Mesodermal cell (in vitro differentiated cells): ENCODE data around the gene LIPC.

ENCODE experiments used
- H3K27ac ChIP-seq: 2 replicates; pipeline ENCODE4 v1.7.0; 2013; ENCODE audit warnings: mild to moderate bottlenecking, low read depth, low read length, moderate library complexity; ENCODE audit not compliant: severe bottlenecking
- H3K36me3 ChIP-seq: 2 replicates; pipeline ENCODE4 v1.7.1; 2013; ENCODE audit warnings: mild to moderate bottlenecking, low read length, moderate library complexity; ENCODE audit not compliant: control insufficient read depth, insufficient read depth
- H3K4me1 ChIP-seq: one replicate; pipeline ENCODE4 v1.7.1; 2013; ENCODE audit warnings: mild to moderate bottlenecking, low read length; ENCODE audit not compliant: insufficient read depth, control insufficient read depth, poor library complexity, severe bottlenecking
- H3K4me3 ChIP-seq: 2 replicates; pipeline ENCODE4 v1.7.0; 2013; ENCODE audit warnings: low read length, control low read depth, mild to moderate bottlenecking; ENCODE audit not compliant: insufficient read depth, poor library complexity, severe bottlenecking; ENCODE audit errors: extremely low read depth
- H3K9me3 ChIP-seq: 2 replicates; pipeline ENCODE4 v1.7.1; 2013; ENCODE audit warnings: mild to moderate bottlenecking, low read length, moderate library complexity; ENCODE audit not compliant: control insufficient read depth
- WGBS, 2 experiments: methylation state at CpG; one replicate each; pipeline ENCODE4 v1.1.5; 2013; ENCODE audit warnings: missing lambda C conversion rate in 2 of 2; ENCODE audit not compliant: insufficient coverage in 2 of 2; 5-methylcytosine and 5-hydroxymethylcytosine counted together

Gene LIPC

GRCh38 chr15:58585693-58586443, 154.1 kb downstream of the LIPC start:
- no peak overlapping the region for H3K4me3 ChIP-seq
- WGBS, 2 experiments, result 93% methylated on average over 4 of the region's 5 CpGs

DNA sequence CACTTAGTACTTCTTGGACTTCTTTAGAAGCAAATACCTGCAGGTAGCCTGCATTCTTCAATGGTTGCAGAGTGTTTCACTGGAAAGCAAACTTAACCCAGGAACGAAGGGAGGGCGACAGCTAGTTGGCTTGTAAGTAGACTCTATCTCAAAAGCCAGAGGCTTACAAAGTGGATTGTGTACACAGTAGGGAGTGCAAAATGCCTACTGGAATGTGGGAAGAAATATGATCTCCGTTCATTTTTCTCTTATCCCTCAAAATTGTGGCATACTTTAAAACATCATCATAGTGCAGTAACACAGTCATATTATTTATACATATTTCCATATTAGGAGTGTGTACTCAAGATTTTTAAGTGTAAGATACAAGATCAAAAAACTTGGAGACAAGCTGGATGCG, 155.7 kb downstream of the LIPC start:
- H3K4me1 ChIP-seq, result peaks cover 13% of the 10 kb centered on the region
- H3K4me3 ChIP-seq, result no peak overlapping the region
- H3K27ac ChIP-seq, result no peak overlapping the region
- H3K9me3 ChIP-seq, result peaks cover 8% of the 10 kb centered on the region
- WGBS, 2 experiments, result 97 to 100% methylated on average over 3 of the region's 4 CpGs
- peaks cover 5% of the 10 kb centered on the region for H3K36me3 ChIP-seq

More at GRCh38 chr15:58585693-58586443, 154.1 kb downstream of the LIPC start:
- H3K4me1 ChIP-seq, result peaks cover 10% of the 10 kb centered on the region
- H3K27ac ChIP-seq, result no peak overlapping the region
- H3K9me3 ChIP-seq, result peaks cover 8% of the 10 kb centered on the region
- H3K36me3 ChIP-seq, result no peaks in the 10 kb centered on the region

- H3K27ac ChIP-seq, result no peak overlapping the region
- peaks cover 5% of the 10 kb centered on the region for H3K36me3 ChIP-seq
- H3K4me3 ChIP-seq, result no peak overlapping the region
- peaks cover 13% of the 10 kb centered on the region for H3K4me1 ChIP-seq
- WGBS, 2 experiments, result 50% methylated on average over 1 of the region's 1 CpG; no CpG with 5 or more reads in 1 of the 2 experiments
- peaks cover 8% of the 10 kb centered on the region for H3K9me3 ChIP-seq
Observed at GRCh38 chr15:58588096-58588495, 156.3 kb downstream of the LIPC start.

DNA sequence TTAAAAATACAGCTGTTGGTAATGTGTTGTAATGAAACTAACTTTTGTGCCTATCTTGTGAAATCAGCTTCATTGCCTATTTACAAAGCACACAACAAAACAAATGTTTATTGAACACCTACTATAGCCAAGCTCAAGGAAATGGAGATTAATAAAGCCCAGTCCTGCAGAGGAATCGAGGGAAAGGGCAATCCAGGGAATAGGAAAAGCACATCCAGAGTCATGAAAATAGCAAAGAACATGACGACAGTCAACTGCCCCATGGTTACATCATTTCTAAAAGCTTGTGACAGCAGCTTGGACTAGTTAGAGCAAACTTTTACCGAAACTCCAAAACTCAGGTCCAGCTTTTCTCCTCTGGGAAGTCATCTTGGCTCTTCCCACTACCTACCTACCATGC, 157.3 kb downstream of the LIPC start:
- peaks cover 13% of the 10 kb centered on the region for H3K4me1 ChIP-seq
- H3K36me3 ChIP-seq, result peaks cover 13% of the 10 kb centered on the region
- whole genome bisulfite sequencing, 2 experiments, result 89 to 100% methylated on average over 3 of the region's 3 CpGs
- peaks cover under 1% of the 10 kb centered on the region for H3K9me3 ChIP-seq
- H3K4me3 ChIP-seq, result no peak overlapping the region
- no peak overlapping the region for H3K27ac ChIP-seq

GRCh38 chr15:58590236-58590635, 158.4 kb downstream of the LIPC start:
- WGBS, 2 experiments, result no CpG with 5 or more reads among the region's 1 CpG
- no peak overlapping the region for H3K4me3 ChIP-seq
- H3K4me1 ChIP-seq, result peaks cover 12% of the 10 kb centered on the region
- no peaks in the 10 kb centered on the region for H3K9me3 ChIP-seq
- peaks cover 17% of the 10 kb centered on the region for H3K36me3 ChIP-seq
- H3K27ac ChIP-seq, result no peak overlapping the region

DNA sequence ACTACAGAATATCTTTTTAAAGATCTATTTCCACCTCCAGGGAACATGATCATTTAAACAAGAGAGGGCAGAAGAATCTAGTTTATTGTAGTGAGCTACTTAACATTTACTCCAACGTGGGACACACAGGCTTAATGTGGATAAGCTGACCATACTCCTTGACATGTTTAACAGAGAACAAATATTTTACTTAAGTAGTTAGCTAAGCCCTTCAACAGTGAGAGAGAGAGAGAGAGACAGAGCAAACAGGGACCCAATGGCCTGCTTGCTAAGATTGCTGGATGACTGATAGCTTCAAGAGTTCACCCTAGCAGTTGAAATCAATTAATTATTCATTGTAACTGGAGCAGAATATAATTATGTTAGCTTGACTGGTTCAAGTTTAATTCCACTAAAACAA, 159.1 kb downstream of the LIPC start:
- no CpG with 5 or more reads among the region's 1 CpG for WGBS, 2 experiments
- peaks cover 17% of the 10 kb centered on the region for H3K36me3 ChIP-seq

GRCh38 chr15:58593870-58594269, 162.1 kb downstream of the LIPC start:
- no peaks in the 10 kb centered on the region for H3K9me3 ChIP-seq
- H3K36me3 ChIP-seq, result peaks cover 34% of the 10 kb centered on the region
- no peak overlapping the region for H3K27ac ChIP-seq
- H3K4me3 ChIP-seq, result no peak overlapping the region
- peaks cover 6% of the 10 kb centered on the region for H3K4me1 ChIP-seq
- 100% methylated on average over 1 of the region's 1 CpG for WGBS, 2 experiments

More for the DNA sequence above, 159.1 kb downstream of the LIPC start:
- Histone ChIP-seq H3K9me3 (no peaks in the 10 kb centered on the region), H3K27ac (no peak overlapping the region), H3K4me1 (peaks cover 6% of the 10 kb centered on the region), H3K4me3 (no peak overlapping the region)

DNA sequence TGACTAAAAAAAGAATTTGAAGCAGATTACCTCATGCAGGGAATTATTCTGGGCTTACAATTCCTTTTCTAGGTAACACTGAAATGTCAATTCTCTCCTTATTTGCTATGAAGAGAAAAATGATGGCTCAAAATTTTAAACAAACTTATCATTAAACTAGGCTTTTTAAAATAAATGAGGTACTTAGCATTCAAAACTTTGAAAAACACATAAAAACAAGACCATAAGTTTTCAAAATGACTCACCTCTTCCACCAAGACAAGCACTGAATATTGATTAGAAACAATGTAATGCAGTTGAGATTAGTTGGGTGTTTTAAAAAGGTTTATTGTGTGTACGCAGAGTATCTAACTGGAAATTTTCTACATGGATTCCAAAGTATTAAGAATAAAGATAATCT, 163.1 kb downstream of the LIPC start:
- Histone ChIP-seq H3K4me3 (no peak overlapping the region), H3K27ac (no peak overlapping the region), H3K36me3 (peaks cover 35% of the 10 kb centered on the region), H3K9me3 (no peaks in the 10 kb centered on the region), H3K4me1 (peaks cover 6% of the 10 kb centered on the region)
- WGBS, 2 experiments, result no CpG with 5 or more reads among the region's 1 CpG

- Histone ChIP-seq H3K27ac (no peak overlapping the region), H3K9me3 (no peaks in the 10 kb centered on the region), H3K36me3 (peaks cover 37% of the 10 kb centered on the region), H3K4me1 (peaks cover 5% of the 10 kb centered on the region), H3K4me3 (no peak overlapping the region)
- 100% methylated on average over 2 of the region's 3 CpGs; no CpG with 5 or more reads in 1 of the 2 experiments for WGBS, 2 experiments
Observed at GRCh38 chr15:58595516-58596263, 163.9 kb downstream of the LIPC start.

- Histone ChIP-seq H3K36me3 (peaks cover 52% of the 10 kb centered on the region), H3K4me3 (no peak overlapping the region), H3K9me3 (no peaks in the 10 kb centered on the region), H3K27ac (no peak overlapping the region), H3K4me1 (no peaks in the 10 kb centered on the region)
- WGBS, 2 experiments, result 100% methylated on average over 1 of the region's 4 CpGs
Observed at GRCh38 chr15:58597943-58598828, 166.4 kb downstream of the LIPC start.
